ENCODE results near the gene CAMTA1.

DNA sequence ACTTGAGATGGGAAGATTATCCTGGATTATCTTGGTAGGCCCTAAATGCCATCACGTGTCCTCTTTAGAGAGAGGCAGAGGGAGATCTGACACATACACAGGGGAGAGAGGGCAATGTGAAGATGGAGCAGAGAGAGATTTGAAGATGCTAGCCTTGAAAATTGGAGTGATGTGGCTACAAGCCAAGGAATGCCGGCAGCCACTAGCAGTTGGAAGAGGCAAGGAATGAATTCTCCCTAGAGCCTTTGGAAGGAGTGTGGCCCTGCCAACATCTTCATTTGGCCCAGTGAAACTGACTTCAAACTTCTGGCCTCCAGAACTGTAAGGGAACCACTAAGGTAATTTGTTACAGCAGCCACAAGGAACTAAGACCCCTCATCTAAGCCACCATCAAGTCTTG is 8.9 kb upstream of the CAMTA1 start:
- TF ChIP-seq RARB (CRISPR knock-in tag; IDR thresholded peaks at IDR 0.05) (no peak), ISL1 (CRISPR knock-in tag; IDR thresholded peaks at IDR 0.05) (no peak), PPARA (CRISPR knock-in tag; IDR thresholded peaks at IDR 0.05; ENCODE audit: borderline replicate concordance) (no peak), ZFP30 (CRISPR knock-in tag; IDR thresholded peaks at IDR 0.05) (no peak), ZNF70 (CRISPR knock-in tag; IDR thresholded peaks at IDR 0.05) (no peak)
- TF ChIP-seq, protein P1, sequence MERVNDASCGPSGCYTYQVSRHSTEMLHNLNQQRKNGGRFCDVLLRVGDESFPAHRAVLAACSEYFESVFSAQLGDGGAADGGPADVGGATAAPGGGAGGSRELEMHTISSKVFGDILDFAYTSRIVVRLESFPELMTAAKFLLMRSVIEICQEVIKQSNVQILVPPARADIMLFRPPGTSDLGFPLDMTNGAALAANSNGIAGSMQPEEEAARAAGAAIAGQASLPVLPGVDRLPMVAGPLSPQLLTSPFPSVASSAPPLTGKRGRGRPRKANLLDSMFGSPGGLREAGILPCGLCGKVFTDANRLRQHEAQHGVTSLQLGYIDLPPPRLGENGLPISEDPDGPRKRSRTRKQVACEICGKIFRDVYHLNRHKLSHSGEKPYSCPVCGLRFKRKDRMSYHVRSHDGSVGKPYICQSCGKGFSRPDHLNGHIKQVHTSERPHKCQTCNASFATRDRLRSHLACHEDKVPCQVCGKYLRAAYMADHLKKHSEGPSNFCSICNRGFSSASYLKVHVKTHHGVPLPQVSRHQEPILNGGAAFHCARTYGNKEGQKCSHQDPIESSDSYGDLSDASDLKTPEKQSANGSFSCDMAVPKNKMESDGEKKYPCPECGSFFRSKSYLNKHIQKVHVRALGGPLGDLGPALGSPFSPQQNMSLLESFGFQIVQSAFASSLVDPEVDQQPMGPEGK (CRISPR knock-in tag; IDR thresholded peaks at IDR 0.05; ENCODE audit: borderline replicate concordance): no peak
- TF ChIP-seq, protein P2, sequence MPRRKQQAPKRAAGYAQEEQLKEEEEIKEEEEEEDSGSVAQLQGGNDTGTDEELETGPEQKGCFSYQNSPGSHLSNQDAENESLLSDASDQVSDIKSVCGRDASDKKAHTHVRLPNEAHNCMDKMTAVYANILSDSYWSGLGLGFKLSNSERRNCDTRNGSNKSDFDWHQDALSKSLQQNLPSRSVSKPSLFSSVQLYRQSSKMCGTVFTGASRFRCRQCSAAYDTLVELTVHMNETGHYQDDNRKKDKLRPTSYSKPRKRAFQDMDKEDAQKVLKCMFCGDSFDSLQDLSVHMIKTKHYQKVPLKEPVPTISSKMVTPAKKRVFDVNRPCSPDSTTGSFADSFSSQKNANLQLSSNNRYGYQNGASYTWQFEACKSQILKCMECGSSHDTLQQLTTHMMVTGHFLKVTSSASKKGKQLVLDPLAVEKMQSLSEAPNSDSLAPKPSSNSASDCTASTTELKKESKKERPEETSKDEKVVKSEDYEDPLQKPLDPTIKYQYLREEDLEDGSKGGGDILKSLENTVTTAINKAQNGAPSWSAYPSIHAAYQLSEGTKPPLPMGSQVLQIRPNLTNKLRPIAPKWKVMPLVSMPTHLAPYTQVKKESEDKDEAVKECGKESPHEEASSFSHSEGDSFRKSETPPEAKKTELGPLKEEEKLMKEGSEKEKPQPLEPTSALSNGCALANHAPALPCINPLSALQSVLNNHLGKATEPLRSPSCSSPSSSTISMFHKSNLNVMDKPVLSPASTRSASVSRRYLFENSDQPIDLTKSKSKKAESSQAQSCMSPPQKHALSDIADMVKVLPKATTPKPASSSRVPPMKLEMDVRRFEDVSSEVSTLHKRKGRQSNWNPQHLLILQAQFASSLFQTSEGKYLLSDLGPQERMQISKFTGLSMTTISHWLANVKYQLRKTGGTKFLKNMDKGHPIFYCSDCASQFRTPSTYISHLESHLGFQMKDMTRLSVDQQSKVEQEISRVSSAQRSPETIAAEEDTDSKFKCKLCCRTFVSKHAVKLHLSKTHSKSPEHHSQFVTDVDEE (CRISPR knock-in tag; IDR thresholded peaks at IDR 0.05): no peak
- TF ChIP-seq, protein P3, sequence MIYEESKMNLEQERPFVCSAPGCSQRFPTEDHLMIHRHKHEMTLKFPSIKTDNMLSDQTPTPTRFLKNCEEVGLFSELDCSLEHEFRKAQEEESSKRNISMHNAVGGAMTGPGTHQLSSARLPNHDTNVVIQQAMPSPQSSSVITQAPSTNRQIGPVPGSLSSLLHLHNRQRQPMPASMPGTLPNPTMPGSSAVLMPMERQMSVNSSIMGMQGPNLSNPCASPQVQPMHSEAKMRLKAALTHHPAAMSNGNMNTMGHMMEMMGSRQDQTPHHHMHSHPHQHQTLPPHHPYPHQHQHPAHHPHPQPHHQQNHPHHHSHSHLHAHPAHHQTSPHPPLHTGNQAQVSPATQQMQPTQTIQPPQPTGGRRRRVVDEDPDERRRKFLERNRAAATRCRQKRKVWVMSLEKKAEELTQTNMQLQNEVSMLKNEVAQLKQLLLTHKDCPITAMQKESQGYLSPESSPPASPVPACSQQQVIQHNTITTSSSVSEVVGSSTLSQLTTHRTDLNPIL (CRISPR knock-in tag; IDR thresholded peaks at IDR 0.05; ENCODE audit: low read depth): no peak
